NCI-H1092 (cell line): Measurements from ENCODE around the gene SLC7A8.
"Not testable (repeated sequence)": the region's sequence is repeated elsewhere in the genome, so short reads cannot be mapped to it uniquely, and the experiment has no call there.

Source experiments
- DNase-seq: peaks from one replicate; lab custom pipeline; 2025; lab: John Stamatoyannopoulos, UW

SLC7A8 gene

DNA sequence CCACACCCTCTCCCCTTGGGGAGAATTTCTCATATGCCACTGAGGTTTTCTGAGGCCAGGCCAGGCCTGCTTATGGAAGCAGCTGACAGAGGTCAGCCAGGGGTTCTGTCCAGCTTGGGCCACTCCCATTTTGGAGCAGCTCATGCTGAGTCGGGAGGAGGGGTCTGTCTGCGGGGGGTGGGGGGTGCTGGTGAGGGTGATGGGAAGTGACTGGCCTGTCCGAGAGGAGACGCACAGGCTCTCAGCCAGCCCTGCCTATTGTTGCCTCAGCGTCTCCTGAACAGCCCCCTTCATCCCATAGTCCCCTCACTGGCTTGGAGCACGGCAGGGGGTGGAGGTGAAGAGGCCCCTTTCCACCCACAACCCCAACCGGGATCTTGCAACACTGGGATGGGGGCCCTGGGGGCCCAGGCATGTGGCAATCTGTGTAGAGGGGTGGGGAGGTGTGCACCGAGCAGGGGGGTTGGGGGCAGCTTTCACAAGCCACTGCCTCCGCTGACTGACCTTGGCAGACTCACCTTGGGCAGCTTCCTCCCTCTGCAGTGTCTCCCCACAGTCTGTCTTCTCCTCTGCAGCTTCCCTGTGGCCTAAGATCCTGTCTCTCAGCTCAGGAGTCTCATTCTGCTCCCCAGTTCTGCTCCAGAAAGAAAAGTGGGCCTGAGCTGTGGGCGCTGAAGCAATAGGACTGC is 69.9 kb downstream of the SLC7A8 start:
- DNase-seq, result no peak

DNA sequence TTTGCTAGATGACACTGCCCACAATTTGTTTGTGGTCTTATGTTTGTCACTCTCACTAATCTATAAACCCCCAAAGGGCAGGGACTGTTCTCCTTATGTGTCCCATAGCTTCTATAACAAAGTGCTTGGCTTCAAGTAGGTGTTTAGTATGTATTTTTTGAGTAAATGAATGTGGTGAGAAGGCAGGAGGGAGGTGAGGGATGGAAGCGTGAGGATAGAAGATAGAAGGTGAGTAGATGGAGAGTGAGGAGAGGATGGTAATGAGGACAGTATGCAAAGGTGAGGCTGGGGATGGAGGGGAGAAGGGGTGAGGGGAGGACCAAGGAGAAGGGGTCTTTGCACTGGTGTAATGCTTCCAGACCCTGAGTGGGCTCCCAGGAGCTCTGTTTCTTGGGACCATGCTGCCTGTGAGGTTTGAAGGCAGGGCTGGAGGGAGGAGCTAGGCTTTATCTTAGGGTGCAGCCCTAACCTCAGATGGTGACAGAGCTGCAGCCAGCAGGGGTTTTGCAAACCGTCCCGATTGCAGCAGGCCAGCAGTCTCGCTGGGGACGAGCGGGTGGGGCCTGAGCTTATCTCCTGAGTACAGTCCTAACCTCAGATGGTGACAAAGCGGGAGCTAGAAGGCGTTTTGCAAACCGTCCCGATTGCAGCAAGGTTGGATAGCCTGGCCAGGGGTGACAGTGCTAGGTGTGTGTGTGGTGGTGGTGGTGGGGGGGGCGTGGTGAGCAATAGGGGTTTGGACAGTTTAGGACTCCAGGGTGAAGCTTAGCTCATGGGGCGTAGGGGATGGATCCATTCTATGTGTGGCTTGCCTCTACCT is 70.9 kb downstream of the SLC7A8 start:
- DNase-seq, result no peak

DNA sequence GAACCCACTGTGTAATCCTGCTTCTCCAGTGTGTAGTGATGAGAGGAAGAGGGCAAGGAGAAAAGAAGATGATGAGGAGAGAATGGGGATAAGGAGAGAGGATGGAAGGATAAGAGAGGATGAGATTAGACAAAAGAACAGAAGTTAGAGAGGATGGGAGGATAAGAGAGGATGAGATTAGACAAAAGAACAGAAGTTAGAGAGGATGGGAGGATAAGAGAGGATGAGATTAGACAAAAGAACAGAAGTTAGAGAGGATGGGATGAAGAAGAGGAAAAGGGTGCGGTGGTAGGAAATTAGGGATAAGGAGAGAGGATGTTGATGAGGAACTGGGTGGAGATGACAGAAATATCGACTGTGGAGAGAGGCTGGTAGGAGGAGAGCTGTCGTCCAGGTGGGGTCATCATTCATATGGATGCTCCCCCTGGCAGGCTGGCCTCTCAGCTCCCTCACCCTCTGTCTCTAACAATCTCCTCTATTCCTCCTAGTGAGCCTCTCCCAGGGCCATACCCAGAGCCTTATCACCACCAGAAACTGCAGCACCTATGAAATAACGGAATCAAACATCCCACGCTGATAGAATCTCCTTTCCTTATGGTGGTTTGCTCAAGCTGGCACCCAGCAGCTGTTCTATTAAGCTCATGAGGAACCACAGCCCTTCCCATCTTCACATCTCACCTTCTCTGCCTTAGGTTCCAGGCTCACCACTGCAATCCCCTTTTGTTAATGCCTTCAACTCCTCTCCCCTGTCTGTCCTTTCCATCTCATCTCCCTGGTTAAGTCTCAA is 72.7 kb downstream of the SLC7A8 start:
- no peak for DNase-seq

DNA sequence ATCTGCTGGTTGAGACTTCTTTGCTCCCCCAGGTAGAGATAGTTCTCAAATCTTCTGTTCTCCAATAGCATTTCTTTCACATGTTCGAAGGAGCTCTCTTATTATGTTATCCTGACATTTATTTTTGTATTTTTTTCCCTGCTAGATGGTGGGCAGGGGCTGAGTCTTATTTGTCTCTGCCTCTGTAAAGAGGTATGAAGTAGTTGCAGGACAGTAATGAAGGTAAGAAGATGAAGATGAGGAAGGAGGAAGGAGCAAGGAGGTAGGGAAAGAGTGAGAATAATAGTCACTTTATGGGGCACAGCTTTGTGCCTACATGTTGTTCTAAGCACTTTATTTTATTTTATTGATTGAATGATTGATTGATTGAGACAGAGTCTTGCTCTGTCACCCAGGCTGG is 73.7 kb downstream of the SLC7A8 start:
- DNase-seq, result no peak

DNA sequence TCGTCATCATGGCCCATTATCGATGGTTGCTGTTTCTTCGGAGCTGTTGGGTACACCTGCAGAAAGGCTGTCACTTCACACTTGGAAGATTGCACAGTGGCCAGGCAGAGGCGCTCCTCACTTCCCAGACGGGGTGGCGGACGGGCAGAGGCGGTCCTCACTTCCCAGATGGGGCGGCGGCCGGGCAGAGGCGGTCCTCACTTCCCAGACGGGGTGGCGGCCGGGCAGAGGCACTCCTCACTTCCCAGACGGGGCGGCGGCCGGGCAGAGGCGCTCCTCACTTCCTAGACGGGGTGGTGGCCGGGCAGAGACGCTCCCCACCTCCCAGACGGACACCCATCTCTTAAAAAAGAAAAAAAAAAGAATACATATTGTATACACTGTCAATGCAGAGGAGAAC is 75.3 kb downstream of the SLC7A8 start:
- DNase-seq, result not testable (repeated sequence)

DNA sequence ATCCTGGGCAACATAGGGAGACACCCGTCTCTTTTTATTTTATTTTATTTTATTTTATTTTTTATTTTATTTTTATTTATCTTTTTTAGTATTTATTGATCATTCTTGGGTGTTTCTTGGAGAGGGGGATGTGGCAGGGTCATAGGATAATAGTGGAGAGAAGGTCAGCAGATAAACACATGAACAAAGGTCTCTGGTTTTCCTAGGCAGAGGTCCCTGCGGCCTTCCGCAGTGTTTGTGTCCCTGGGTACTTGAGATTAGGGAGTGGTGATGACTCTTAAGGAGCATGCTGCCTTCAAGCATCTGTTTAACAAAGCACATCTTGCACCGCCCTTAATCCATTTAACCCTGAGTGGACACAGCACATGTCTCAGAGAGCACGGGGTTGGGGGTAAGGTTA is 75.8 kb downstream of the SLC7A8 start:
- DNase-seq, result not testable (repeated sequence)

DNA sequence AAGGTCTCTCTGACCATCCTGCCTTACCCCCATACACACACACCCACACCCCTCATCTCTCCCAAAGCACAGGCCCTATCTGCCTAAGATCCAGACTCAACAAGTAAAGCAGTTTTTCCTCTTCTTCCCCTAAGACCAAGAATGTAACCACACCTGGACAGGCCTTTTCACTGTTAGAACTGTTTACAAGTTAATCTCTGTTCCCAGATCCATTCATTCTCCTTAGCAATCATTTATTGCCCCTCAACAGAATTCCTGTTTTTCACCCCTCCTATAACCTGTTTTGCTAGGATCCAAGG is 76.8 kb downstream of the SLC7A8 start:
- no peak for DNase-seq

DNA sequence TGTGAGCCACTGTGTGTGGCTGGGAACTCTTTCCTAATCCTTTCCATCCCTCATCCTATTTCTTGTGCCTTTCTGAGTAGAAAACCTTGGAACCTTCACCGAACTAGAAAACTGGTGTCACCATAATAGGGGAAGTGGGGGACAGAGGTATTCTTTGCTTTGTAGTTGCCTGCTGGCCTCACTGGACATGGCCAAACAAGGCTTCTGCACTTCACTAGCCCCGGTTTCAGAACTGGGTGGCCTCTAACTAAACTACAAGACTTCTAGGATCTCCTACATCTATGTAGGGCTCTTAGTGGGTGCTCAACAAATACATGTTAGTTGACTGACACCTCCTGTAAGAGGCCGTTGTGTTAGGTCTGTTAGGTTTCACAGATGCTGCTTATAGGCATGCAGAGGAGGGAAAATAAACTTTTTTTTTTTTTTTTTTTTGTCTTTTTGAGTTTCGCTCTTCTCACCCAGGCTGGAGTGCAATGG is 78.1 kb downstream of the SLC7A8 start:
- no peak for DNase-seq

DNA sequence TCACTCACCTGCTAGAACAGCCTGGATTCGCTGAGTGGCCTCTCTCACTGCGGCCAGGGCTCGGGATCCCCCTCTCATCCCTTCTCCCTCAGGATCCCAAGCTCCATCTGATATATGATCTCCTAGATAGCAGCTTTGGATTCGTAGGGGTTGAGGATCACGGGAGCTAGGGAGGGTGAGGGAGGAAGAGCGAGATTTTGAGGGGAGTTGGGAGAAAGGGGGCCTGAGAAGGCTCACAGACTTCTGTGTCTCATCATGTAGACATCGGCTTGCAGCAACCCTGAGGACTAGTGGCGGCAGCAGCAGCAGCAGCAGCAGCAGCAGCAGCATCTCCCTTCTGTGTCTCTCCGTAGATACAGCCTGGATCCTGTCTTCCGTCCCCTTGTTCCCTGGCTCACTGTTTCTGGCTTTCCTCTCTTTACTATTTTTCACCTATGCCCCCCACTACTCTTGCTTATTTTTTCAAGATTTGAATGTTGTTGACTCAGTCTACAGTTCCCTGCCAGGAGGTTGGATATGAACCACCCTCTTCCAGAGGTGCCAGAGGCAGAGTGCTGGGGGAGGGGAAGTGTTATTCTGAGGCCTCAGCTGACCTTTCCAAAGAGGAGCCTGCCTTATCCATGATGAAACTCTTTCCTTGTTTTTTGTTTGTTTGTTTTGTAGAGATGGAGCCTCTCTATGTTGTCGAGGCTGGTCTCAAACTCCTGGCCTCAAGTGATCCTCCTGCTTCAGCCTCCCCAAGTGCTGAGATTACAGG is 78.7 kb downstream of the SLC7A8 start, which contains the start of gene CIROP:
Gene CIROP (minus strand): TSS at position 399 of the 757 bp plus-strand sequence. CDS start 69 bp downstream, at position 330.
- DNase-seq, result no peak

DNA sequence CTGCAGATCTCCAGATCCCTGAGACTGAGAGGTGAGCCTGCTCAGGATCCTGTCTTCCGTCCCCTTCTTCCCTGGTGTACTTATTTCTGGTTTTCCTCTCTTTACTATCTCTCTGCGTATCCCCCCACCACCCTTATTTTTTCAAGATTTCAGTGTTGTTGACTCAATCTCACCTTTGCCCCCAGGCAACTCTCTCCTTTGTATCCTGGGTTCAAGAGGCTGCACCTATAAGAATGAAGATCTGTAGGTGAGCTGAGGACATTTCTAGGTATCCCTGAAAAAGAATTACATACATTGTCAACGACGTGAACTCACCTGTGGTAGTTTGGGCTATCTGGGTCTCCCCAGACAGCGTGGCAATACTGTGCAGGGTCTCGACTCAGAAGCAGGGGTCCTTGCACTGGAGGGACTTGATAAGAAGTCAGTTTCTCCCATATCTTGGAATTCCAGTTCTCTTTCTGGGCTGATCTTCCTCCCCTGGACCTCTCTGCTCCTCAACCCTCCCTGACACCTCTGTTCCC is 79.3 kb downstream of the SLC7A8 start:
- no peak for DNase-seq

DNA sequence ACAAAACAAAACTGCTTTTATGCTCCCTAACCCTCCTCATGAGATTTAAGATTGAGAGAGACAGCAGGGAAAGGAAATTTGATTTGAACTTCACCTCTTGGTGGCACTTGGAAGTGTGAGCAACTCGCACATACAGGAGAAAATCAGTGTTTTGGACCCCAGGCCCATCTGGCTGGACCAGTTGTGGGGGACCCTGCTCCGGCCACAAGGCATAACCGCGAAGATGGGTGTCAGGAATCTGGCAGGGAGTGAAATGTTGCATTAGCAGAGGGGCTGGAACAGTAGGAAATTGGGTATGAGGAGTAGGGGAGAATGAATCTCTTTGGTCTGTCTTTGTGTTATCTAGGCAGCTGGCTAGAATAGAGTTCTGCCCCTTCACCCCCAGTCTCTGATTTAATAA is 79.9 kb downstream of the SLC7A8 start:
- DNase-seq, result no peak

DNA sequence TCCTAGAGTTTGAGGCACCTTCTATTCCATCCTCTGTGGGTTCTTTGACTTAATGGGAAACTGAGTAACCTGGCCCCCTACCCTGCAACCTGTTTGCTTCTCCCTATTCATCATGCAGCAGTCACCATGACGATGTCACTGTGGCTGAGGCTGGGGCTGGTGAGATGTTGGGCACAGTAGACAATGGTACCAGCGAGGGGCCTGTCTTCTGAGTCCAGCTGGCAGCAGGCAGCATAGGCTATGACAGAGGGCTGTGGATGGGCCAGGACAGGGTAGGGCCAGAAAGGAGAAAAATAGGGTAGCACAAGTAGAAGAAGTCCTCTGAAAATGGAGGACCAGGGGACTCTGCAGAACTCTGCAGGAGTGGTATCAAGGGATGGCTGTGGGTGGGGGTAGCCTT is 80.7 kb downstream of the SLC7A8 start:
- DNase-seq, result no peak

DNA sequence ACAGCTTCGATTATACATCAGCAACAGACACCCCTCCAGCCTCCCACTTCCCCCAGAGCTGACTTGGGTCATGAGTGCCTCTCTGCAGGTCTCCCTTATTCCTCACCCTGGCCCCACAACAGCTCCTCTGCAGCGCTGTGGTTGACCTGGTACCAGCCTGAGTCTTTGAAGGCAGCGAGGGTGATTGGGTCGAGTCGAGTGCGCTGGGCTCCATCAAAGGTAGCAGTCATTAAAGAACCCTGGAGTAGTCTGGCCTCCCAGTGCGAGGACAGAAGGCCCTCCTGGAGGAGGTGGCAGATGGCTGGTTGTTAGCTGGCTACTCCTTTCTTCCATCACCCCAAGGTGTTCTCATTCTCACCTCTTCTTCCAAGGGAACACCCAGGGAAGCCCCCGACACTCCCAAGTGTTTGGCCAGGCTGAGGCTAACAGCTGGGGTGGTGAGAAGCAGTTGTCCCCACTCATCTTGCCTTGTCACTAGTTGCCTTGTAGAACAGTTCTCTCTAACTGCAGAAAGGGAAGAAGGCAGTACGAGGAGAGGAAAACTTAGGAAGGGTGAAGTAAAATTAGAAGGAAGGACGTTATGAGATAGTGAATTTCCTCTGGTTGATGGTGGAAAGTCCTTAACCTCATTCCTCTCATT is 81.4 kb downstream of the SLC7A8 start:
- no peak for DNase-seq

DNA sequence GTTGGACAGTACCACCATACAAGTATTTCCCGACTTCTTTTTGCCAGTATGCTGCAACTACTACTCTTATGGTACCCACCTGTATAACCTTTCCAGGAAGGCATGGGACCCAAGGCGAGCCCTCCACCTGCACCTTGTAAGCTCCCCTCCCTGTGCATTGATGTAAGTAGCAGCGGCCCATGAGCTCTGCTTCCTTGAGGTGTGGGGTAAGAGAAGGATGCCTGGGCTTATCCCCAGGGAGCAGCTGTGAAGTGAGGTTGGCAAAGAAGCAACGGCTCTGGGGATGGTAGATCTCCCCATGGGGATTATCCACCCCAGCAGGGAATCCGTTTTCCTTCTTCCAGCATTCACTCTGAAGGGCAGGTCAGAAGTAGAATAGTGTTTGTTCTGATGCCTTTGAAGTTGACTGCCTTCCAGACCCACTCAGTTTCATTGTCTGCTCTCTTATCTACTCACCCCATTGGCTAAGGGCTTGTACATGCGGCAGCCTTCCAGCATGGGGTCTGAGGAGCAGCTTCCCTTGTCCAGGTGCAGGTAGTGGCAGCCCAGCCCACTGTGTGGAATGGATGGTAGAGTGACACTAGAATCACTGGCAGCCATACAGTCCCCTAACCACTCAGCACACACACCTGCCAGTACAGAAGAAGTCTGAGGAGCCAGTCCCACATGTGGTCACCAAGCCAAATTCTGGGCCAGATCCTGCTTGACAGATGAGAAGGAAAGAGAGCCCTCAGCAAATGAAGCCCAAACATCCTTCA is 82.1 kb downstream of the SLC7A8 start:
- DNase-seq, result no peak

DNA sequence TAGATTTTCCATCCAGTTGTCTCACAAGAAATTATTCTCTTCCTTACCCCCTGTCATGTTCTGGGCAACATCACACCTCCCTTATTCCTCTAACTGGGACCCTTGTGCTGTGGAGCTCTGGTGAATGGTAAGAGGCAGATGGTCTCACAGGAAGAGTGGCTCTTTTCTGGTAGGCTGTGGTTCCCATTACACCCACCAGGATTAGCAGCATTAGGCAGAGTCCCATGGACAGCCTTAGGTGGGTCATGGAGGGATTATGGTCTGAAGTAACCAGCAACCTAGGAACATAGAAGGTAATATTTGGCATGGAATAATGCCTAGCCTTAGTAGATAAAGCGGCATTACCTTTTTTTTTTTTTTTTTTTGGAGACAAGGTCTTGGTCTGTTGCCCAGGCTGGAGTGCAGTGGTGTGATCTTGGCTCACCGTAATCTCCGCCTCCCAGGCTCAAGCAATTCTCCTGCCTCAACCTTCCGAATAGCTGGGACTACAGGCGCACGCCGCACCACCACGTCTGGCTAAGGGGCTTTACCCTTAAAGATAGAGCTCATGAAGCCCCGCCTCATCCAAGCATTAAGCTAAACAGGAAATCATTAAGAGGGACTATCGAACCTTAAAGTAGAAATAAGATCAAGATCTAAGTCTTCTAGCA is 84.1 kb downstream of the SLC7A8 start:
- no peak for DNase-seq

DNA sequence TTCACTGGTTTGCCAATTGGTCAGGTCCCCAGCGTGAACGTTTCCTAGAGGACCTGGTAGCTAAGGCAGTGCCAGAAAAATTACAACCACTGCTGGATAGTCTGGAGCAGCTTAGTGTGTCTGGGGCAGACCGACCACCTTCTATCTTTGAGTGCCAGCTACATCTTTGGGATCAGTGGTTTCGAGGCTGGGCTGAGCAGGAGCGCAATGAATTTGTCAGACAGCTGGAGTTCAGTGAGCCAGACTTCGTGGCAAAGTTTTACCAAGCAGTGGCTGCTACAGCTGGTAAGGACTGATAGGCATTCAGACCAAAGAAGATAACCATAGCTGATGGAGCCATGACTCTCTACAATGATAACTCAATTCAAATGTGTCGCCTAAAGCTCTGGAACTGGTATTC is 85.7 kb downstream of the SLC7A8 start:
- no peak for DNase-seq

DNA sequence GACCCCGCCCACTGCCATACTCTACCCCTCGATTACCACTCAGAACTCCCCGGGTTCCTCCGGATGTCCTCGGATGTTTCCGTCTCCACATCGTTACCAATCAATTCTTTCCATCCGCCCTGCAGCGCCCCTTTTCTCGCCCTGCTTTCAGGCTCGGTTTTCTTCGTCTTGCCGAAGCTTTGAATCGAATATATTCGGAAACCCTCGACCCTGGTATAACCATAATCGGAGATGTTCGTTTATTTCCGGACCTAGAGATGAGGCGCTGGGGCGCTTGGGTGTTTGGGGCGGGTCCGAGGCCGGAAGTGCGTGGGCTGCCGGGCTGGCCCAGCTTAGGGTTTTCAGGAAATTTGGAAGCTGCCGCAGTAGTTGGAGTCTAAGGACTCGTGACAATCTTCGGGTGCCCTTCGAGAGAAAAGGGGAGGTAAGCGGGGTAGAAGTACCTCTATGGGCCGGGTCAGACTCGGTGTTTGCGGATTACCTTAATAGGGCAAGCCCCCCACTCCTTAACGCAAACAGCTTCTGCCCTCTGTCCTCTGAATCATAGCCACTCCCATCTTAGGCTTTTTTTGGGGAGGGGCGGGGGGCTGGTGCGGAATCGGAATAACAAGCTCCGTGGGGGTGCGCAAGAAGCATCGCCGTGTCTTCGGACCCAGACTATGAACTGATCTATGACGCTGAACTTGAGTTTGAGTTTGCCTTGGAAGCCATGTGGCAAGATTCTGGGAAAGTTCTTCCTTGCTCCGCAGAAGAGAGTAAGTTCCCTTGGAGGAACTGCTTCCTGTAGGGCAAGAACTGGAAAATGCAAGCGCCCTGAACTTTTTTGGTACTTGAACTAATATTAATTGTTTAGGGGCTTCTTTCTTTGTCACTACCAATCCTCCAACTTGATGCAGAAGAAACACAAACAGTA is 88.0 kb downstream of the SLC7A8 start, which contains the start of gene C14orf119:
Gene C14orf119 (plus strand): TSS at position 310 of the 913 bp plus-strand sequence. CDS start 2,154 bp downstream, outside the sequence.
- DNase-seq, result no peak

DNA sequence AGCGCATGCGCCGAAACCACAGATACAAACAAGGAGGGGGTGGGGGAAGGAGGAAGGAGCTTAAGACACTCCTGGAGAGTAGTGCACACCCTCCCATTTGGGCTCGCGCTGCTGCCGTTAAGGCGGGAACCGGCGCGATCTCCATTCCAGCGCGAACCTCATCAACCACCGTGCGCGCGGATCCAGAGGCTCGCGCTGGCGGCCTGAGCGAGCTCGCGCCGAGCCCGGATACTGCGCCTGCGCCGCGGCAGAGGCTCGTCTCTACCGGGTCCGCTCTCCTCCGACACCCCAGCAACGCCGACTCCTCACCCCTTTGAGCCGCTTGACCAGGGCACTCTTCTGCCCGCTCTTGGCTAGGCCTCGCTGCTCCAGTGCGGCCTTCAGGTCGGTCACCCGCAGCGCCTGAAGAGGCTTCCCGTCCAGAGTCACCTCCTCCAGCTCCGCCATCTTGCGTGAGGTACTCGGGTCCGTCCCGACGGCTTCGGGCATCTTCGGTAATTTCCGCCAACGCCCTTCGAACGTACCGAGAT is 88.7 kb downstream of the SLC7A8 start, which contains the start of gene ACIN1:
Gene ACIN1 (minus strand): TSS at position 471 of the 530 bp plus-strand sequence. CDS start 24 bp downstream, at position 447.
- DNase-seq, result no peak
